Tibial nerve (tissue), 4 donors: ENCODE data around the gene ACVR1.

Experiments used
- EP300 ChIP-seq, 2 donors: sonication (generic); formaldehyde crosslinking; IDR thresholded peaks; one replicate each; pipeline ENCODE4 v1.6.1; 2017; ENCODE audit warnings: antibody characterized with exemption in 2 of 2, mild to moderate bottlenecking in 1 of 2
- POLR2A ChIP-seq, 2 donors: fragments of 450-650 bp; IDR thresholded peaks; one replicate each; pipeline ENCODE4 v1.6.1; 2017; ENCODE audit warnings: antibody characterized with exemption in 2 of 2, mild to moderate bottlenecking in 2 of 2, moderate library complexity in 2 of 2
- TF ChIP-seq, protein P1 (sequence below), 5 experiments: fragments of 200-600 bp in 3 of 5; fragments of 450-650 bp in 2 of 5; sonication (generic) in 3 of 5; IDR thresholded peaks; one replicate each; pipeline ENCODE4 v1.5.1; 2016 to 2019; ENCODE audit warnings: antibody characterized with exemption in 5 of 5, mild to moderate bottlenecking in 3 of 5, moderate library complexity in 2 of 5

DNA sequence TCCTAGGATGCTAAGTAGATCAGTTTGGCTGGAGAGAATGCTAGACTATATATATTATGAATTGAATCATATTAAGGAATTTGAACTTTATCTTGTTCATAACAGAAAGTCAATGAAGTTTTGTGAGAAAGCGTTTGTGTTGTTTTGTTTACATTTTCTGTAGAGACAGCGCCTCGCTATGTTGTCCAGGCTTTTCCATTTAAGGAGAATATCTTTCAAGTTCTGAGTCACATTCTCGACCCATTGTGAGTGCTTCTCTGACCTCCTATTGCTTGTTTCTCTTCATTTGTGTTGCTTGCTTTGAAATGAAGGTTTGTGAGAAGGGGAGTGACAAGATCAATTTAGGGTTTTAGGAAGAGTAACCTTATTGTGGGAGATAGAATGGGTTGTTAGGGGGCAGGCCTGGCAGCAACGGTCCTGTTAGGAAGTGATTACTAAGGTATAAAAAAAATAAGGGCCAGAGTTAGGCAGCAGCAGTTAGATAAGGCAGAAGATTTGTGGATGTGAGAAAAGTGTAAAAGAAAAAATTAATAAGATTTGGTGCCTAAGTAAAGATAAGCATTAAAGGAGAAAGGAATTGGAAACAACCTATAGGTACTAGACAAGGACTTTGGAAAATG is 47.6 kb upstream of the ACVR1 start:
- TF ChIP-seq EP300 (IDR thresholded peaks at IDR 0.05) (no peak), POLR2A (IDR thresholded peaks at IDR 0.05) (no peak)
- TF ChIP-seq, protein P1, sequence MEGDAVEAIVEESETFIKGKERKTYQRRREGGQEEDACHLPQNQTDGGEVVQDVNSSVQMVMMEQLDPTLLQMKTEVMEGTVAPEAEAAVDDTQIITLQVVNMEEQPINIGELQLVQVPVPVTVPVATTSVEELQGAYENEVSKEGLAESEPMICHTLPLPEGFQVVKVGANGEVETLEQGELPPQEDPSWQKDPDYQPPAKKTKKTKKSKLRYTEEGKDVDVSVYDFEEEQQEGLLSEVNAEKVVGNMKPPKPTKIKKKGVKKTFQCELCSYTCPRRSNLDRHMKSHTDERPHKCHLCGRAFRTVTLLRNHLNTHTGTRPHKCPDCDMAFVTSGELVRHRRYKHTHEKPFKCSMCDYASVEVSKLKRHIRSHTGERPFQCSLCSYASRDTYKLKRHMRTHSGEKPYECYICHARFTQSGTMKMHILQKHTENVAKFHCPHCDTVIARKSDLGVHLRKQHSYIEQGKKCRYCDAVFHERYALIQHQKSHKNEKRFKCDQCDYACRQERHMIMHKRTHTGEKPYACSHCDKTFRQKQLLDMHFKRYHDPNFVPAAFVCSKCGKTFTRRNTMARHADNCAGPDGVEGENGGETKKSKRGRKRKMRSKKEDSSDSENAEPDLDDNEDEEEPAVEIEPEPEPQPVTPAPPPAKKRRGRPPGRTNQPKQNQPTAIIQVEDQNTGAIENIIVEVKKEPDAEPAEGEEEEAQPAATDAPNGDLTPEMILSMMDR (IDR thresholded peaks at IDR 0.05): no peak
